Activated CD8-positive, alpha-beta T cell treated with anti-CD3 and anti-CD28 coated beads for 36 hours (primary cell): ENCODE data around the gene MAX. TPM values are rescaled to one million over a fixed set of nuclear protein-coding genes. Genes with fewer than 3 reads are reported as not detected.

Experiments
- ATAC-seq: fragments of 200-7000 bp; cut with Tn5 transposase; one replicate; pipeline ENCODE4 v1.10.0; 2021; ENCODE audit warnings: mild to moderate bottlenecking, moderate library complexity
- CTCF ChIA-PET: fragments of 350-600 bp; sonication (Branson Sonifier 250); formaldehyde crosslinking; loops from one replicate; lab custom pipeline; 2021; ENCODE audit warnings: antibody characterized with exemption; lab: Charles Lee
- POLR2A ChIA-PET: fragments of 350-600 bp; sonication (Branson Sonifier 250); formaldehyde crosslinking; loops from one replicate; lab custom pipeline; 2021; ENCODE audit warnings: antibody characterized with exemption; lab: Charles Lee
- DNase-seq: peaks from one replicate; pipeline ENCODE4 v3.0.0-alpha.2; 2020
- H3K27ac Mint-ChIP-seq: one replicate; pipeline ENCODE4 v1.8.0; 2021; ENCODE audit warnings: mild to moderate bottlenecking, mixed read lengths
- H3K27me3 Mint-ChIP-seq: one replicate; pipeline ENCODE4 v1.8.0; 2021; ENCODE audit warnings: mixed read lengths
- H3K36me3 Mint-ChIP-seq: one replicate; pipeline ENCODE4 v1.8.0; 2021; ENCODE audit warnings: low read depth, mixed read lengths
- H3K4me1 Mint-ChIP-seq: one replicate; pipeline ENCODE4 v1.8.0; 2021; ENCODE audit warnings: low read depth, mixed read lengths
- H3K4me3 Mint-ChIP-seq: one replicate; pipeline ENCODE4 v1.8.0; 2021; ENCODE audit warnings: mild to moderate bottlenecking, moderate library complexity, mixed read lengths
- H3K9me3 Mint-ChIP-seq: one replicate; pipeline ENCODE4 v1.8.0; 2021; ENCODE audit warnings: mixed read lengths
- intact Hi-C: fragments of 100-400 bp; cut with micrococcal nuclease; formaldehyde crosslinking; loops from one replicate; pipeline ENCODE4 v1.10.0; 2022
- microRNA-seq: library from miRNA; unstranded; fragments of <30 nt; microRNA quantifications from one replicate; pipeline ENCODE4 v1.2.0, GENCODE V29; 2022; ENCODE audit warnings: borderline microRNAs expressed, borderline replicate concordance
- total RNA-seq, 2 experiments: library from RNA; stranded (reverse); gene quantifications; one replicate each; pipeline ENCODE4 v1.2.3, GENCODE V29; 2021
- TF ChIP-seq, protein P1 (sequence below): fragments of 200-600 bp; IDR thresholded peaks from one replicate; pipeline ENCODE4 v1.8.0; 2022; ENCODE audit warnings: antibody characterized with exemption, mild to moderate bottlenecking

Gene MAX
- total RNA-seq, 2 experiments from 2014 or later = 92.6 to 92.8 TPM

DNA sequence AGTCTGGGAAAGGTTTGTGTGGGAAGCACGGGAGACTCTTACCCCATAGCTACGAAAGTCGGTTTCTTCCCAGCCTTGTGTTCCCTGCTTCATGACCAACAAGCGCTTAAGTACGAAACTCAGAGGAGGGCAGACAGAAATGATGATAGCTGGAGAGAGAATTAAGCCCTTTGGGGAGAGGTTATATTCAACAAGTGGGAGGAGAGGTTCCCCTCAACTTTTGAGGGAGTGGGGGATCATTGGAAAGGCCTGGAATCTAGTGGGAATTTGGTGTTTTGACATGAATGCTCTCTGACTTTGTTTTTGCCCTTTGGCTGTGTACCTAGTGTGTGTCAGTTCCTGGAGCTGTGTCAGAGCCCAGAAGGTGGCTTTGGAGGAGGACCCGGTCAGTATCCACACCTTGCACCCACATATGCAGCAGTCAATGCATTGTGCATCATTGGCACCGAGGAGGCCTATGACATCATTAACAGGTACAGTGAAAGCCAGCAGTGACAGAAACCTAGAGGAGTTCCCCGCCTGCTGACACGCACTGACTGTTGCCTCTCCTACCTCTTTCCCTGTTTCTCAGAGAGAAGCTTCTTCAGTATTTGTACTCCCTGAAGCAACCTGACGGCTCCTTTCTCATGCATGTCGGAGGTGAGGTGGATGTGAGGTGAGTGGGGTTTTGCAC lies 75.1 kb downstream of the MAX start:
- Mint-ChIP-seq H3K4me1 (no peaks in the 10 kb centered on the region), H3K27ac (no peak overlapping the region), H3K4me3 (no peak overlapping the region), H3K36me3 (peaks cover 17% of the 10 kb centered on the region), H3K27me3 (no peaks in the 10 kb centered on the region), H3K9me3 (no peaks in the 10 kb centered on the region)
- ChIA-PET CTCF (no interaction called here), POLR2A (interaction anchor here (1.0 kb wide), 1 partner anchor 43 kb away, joined by 3 read pairs; no protein-coding TSS in a partner anchor)
- TF ChIP-seq, protein P1, sequence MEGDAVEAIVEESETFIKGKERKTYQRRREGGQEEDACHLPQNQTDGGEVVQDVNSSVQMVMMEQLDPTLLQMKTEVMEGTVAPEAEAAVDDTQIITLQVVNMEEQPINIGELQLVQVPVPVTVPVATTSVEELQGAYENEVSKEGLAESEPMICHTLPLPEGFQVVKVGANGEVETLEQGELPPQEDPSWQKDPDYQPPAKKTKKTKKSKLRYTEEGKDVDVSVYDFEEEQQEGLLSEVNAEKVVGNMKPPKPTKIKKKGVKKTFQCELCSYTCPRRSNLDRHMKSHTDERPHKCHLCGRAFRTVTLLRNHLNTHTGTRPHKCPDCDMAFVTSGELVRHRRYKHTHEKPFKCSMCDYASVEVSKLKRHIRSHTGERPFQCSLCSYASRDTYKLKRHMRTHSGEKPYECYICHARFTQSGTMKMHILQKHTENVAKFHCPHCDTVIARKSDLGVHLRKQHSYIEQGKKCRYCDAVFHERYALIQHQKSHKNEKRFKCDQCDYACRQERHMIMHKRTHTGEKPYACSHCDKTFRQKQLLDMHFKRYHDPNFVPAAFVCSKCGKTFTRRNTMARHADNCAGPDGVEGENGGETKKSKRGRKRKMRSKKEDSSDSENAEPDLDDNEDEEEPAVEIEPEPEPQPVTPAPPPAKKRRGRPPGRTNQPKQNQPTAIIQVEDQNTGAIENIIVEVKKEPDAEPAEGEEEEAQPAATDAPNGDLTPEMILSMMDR = no peak
- no peak for DNase-seq
- ATAC-seq = no peak
- intact Hi-C loops = no loop called here

DNA sequence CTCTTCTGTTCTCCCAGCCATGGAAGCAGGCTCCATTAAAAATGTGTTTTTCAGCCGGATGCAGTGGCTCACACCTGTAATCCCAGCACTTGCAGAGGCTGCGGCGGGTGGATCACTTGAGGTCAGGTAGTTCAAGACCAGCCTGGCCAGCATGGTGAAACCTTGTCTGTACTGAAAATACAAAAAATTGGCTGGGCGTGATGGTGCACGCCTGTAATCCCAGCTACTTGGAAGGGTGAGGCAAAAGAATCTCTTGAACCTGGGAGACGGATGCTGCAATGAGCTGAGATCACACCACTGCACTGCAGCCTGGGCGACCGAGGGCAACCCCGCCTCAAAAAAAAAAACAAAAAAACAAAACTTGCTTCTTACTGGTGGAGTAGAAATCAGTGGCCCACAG lies 75.8 kb downstream of the MAX start:
- Mint-ChIP-seq H3K4me1 (no peaks in the 10 kb centered on the region), H3K27me3 (no peaks in the 10 kb centered on the region), H3K36me3 (peaks cover 12% of the 10 kb centered on the region), H3K4me3 (no peak overlapping the region), H3K27ac (no peak overlapping the region), H3K9me3 (no peaks in the 10 kb centered on the region)
- DNase-seq (no peak), ATAC-seq (no peak)
- intact Hi-C loops = no loop called here
- POLR2A ChIA-PET = interaction anchor here (1.0 kb wide), 1 partner anchor 42 kb away, joined by 3 read pairs; no protein-coding TSS in a partner anchor
- TF ChIP-seq, protein P1 = no peak
- CTCF ChIA-PET = no interaction called here

DNA sequence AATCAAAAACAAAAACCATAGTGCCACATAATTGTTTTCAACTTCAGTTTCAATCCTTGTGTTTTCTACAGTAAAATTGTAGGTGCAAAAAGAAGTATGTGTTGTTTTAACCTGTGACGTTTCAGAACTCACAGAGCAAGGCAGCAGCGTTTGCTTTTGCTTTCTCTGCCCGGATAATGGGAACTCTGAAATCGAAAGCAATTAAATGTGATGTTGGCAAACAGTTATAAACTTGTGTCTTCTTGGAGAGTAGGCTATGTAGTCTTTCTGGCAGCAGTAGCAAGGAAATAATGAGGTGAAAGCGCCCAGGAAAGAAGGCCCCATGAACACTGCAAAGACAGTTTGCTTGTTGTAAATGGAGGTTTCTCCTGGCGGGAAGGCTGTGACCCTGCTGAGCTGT lies 76.5 kb downstream of the MAX start:
- H3K4me1 Mint-ChIP-seq = no peaks in the 10 kb centered on the region
- no peak for ATAC-seq
- H3K27me3 Mint-ChIP-seq = no peaks in the 10 kb centered on the region
- intact Hi-C loops = no loop called here
- TF ChIP-seq, protein P1 = no peak
- no peak overlapping the region for H3K4me3 Mint-ChIP-seq
- H3K27ac Mint-ChIP-seq = no peak overlapping the region
- no peak for DNase-seq
- peaks cover 10% of the 10 kb centered on the region for H3K36me3 Mint-ChIP-seq
- POLR2A ChIA-PET = no interaction called here
- CTCF ChIA-PET = no interaction called here
- H3K9me3 Mint-ChIP-seq = no peaks in the 10 kb centered on the region

Small RNAs within 50 kb of the gene (microRNA-seq; reads per million reads assigned to microRNA genes)
- gene MIR4706 = 3.3 reads per million, percentile 8 among the genes with 10 or more reads in this experiment

Other genes starting within 250 kb of the MAX start
- gene SPTB, start 222.6 kb downstream of the MAX start, total RNA-seq = under 1 TPM; 0.07 to 0.27 TPM
- gene CHURC1, start 188.1 kb downstream of the MAX start, total RNA-seq = 10 to 100 TPM; 47.0 to 57.4 TPM
- not detected for gene GPX2, start 159.8 kb downstream of the MAX start, total RNA-seq
- gene RAB15, start 130.2 kb downstream of the MAX start, total RNA-seq = 1 to 10 TPM; 2.1 to 2.3 TPM
- gene FNTB, start 115.6 kb downstream of the MAX start, total RNA-seq = 10 to 100 TPM; 18.8 to 23.5 TPM